ENCODE data around the gene NFIA.

Gene NFIA

GRCh38 chr1:61223140-61223539, 140.8 kb downstream of the NFIA start:
- Histone ChIP-seq H3K36me3 (ENCODE audit: insufficient read depth, low read length) (no peaks in the 10 kb centered on the region), H3K4me3 (no peak overlapping the region), H3K9me3 (ENCODE audit: low read depth, low read length) (no peaks in the 10 kb centered on the region), H3K9ac (ENCODE audit: insufficient read length) (peak overlapping the region; percentile 52), H3K27ac (peak overlapping the region; percentile 69; the same call in 1 of the 2 replicates)
- TF ChIP-seq EZH2 (IDR thresholded peaks at IDR 0.05) = no peak
- TF ChIP-seq POLR2AphosphoS5 (IDR thresholded peaks at IDR 0.05; ENCODE audit: borderline replicate concordance, low read depth, low read length) = no peak
- TF ChIP-seq FOXP2 (optimal IDR thresholded peaks at IDR 0.05; ENCODE audit: control extremely low read depth, extremely low read length, insufficient read depth) = no peak
- no peak for DNase-seq (ENCODE audit: low read depth, low spot score)

- TF ChIP-seq POLR2AphosphoS5 (IDR thresholded peaks at IDR 0.05; ENCODE audit: borderline replicate concordance, low read depth, low read length) (no peak), EZH2 (IDR thresholded peaks at IDR 0.05) (no peak), FOXP2 (optimal IDR thresholded peaks at IDR 0.05; ENCODE audit: control extremely low read depth, extremely low read length, insufficient read depth) (no peak)
- DNase-seq (ENCODE audit: low read depth, low spot score) = no peak
- Histone ChIP-seq H3K9ac (ENCODE audit: insufficient read length) (no peak overlapping the region), H3K9me3 (ENCODE audit: low read depth, low read length) (no peaks in the 10 kb centered on the region), H3K4me3 (no peak overlapping the region), H3K36me3 (ENCODE audit: insufficient read depth, low read length) (no peaks in the 10 kb centered on the region), H3K27ac (no peak overlapping the region)
Measured at GRCh38 chr1:61224609-61225008, 142.2 kb downstream of the NFIA start.

- no peak for DNase-seq (ENCODE audit: low read depth, low spot score)
- no peak for TF ChIP-seq EZH2 (IDR thresholded peaks at IDR 0.05)
- no peak for TF ChIP-seq POLR2AphosphoS5 (IDR thresholded peaks at IDR 0.05; ENCODE audit: borderline replicate concordance, low read depth, low read length)
- TF ChIP-seq FOXP2 (optimal IDR thresholded peaks at IDR 0.05; ENCODE audit: control extremely low read depth, extremely low read length, insufficient read depth) = no peak
- Histone ChIP-seq H3K36me3 (ENCODE audit: insufficient read depth, low read length) (no peaks in the 10 kb centered on the region), H3K9ac (ENCODE audit: insufficient read length) (no peak overlapping the region), H3K9me3 (ENCODE audit: low read depth, low read length) (no peaks in the 10 kb centered on the region), H3K27ac (no peak overlapping the region), H3K4me3 (no peak overlapping the region)
Measured at GRCh38 chr1:61225478-61225877, 143.1 kb downstream of the NFIA start.

- H3K4me3 ChIP-seq = no peak overlapping the region
- H3K27ac ChIP-seq = no peak overlapping the region
- no peak overlapping the region for H3K9ac ChIP-seq (ENCODE audit: insufficient read length)
Measured at GRCh38 chr1:61226791-61227567, 144.6 kb downstream of the NFIA start.

GRCh38 chr1:61227857-61228550, 145.6 kb downstream of the NFIA start:
- Histone ChIP-seq H3K4me3 (no peak overlapping the region), H3K9ac (ENCODE audit: insufficient read length) (no peak overlapping the region), H3K27ac (no peak overlapping the region), H3K9me3 (ENCODE audit: low read depth, low read length) (no peaks in the 10 kb centered on the region), H3K36me3 (ENCODE audit: insufficient read depth, low read length) (no peaks in the 10 kb centered on the region)
- no peak for DNase-seq (ENCODE audit: low read depth, low spot score)
- TF ChIP-seq FOXP2 (optimal IDR thresholded peaks at IDR 0.05; ENCODE audit: control extremely low read depth, extremely low read length, insufficient read depth) (no peak), EZH2 (IDR thresholded peaks at IDR 0.05) (no peak), POLR2AphosphoS5 (IDR thresholded peaks at IDR 0.05; ENCODE audit: borderline replicate concordance, low read depth, low read length) (no peak)

More at GRCh38 chr1:61226791-61227567, 144.6 kb downstream of the NFIA start:
- TF ChIP-seq EZH2 (IDR thresholded peaks at IDR 0.05) (no peak), FOXP2 (optimal IDR thresholded peaks at IDR 0.05; ENCODE audit: control extremely low read depth, extremely low read length, insufficient read depth) (no peak), POLR2AphosphoS5 (IDR thresholded peaks at IDR 0.05; ENCODE audit: borderline replicate concordance, low read depth, low read length) (no peak)
- no peaks in the 10 kb centered on the region for H3K36me3 ChIP-seq (ENCODE audit: insufficient read depth, low read length)
- no peaks in the 10 kb centered on the region for H3K9me3 ChIP-seq (ENCODE audit: low read depth, low read length)
- no peak for DNase-seq (ENCODE audit: low read depth, low spot score)

GRCh38 chr1:61230523-61230922, 148.2 kb downstream of the NFIA start:
- no peak for TF ChIP-seq FOXP2 (optimal IDR thresholded peaks at IDR 0.05; ENCODE audit: control extremely low read depth, extremely low read length, insufficient read depth)
- TF ChIP-seq EZH2 (IDR thresholded peaks at IDR 0.05) = no peak
- no peak for TF ChIP-seq POLR2AphosphoS5 (IDR thresholded peaks at IDR 0.05; ENCODE audit: borderline replicate concordance, low read depth, low read length)
- no peak overlapping the region for H3K4me3 ChIP-seq
- H3K36me3 ChIP-seq (ENCODE audit: insufficient read depth, low read length) = no peaks in the 10 kb centered on the region
- no peaks in the 10 kb centered on the region for H3K9me3 ChIP-seq (ENCODE audit: low read depth, low read length)
- DNase-seq (ENCODE audit: low read depth, low spot score) = no peak
- no peak overlapping the region for H3K9ac ChIP-seq (ENCODE audit: insufficient read length)
- no peak overlapping the region for H3K27ac ChIP-seq

GRCh38 chr1:61231795-61232194, 149.4 kb downstream of the NFIA start:
- H3K9me3 ChIP-seq (ENCODE audit: low read depth, low read length) = no peaks in the 10 kb centered on the region
- no peaks in the 10 kb centered on the region for H3K36me3 ChIP-seq (ENCODE audit: insufficient read depth, low read length)
- DNase-seq (ENCODE audit: low read depth, low spot score) = no peak
- H3K4me3 ChIP-seq = no peak overlapping the region
- no peak overlapping the region for H3K9ac ChIP-seq (ENCODE audit: insufficient read length)
- H3K27ac ChIP-seq = no peak overlapping the region
- TF ChIP-seq POLR2AphosphoS5 (IDR thresholded peaks at IDR 0.05; ENCODE audit: borderline replicate concordance, low read depth, low read length) (no peak), EZH2 (IDR thresholded peaks at IDR 0.05) (no peak), FOXP2 (optimal IDR thresholded peaks at IDR 0.05; ENCODE audit: control extremely low read depth, extremely low read length, insufficient read depth) (no peak)

- TF ChIP-seq EZH2 (IDR thresholded peaks at IDR 0.05) = no peak
- TF ChIP-seq FOXP2 (optimal IDR thresholded peaks at IDR 0.05; ENCODE audit: control extremely low read depth, extremely low read length, insufficient read depth) = no peak
- TF ChIP-seq POLR2AphosphoS5 (IDR thresholded peaks at IDR 0.05; ENCODE audit: borderline replicate concordance, low read depth, low read length) = no peak
- no peak overlapping the region for H3K4me3 ChIP-seq
- H3K36me3 ChIP-seq (ENCODE audit: insufficient read depth, low read length) = no peaks in the 10 kb centered on the region
- no peak overlapping the region for H3K9ac ChIP-seq (ENCODE audit: insufficient read length)
- DNase-seq (ENCODE audit: low read depth, low spot score) = no peak
- H3K9me3 ChIP-seq (ENCODE audit: low read depth, low read length) = no peaks in the 10 kb centered on the region
- H3K27ac ChIP-seq = no peak overlapping the region
Measured at GRCh38 chr1:61233121-61233660, 150.8 kb downstream of the NFIA start.
